K562 (cell line): ENCODE results near the gene AMPD1. TPM values are rescaled to one million over a fixed set of nuclear protein-coding genes. Genes with fewer than 3 reads are reported as not detected.

Experiments used
- ATAC-seq: fragments of 200-7000 bp; cut with Tn5 transposase; 3 replicates; pipeline ENCODE4 v1.9.1; 2020; ENCODE audit warnings: moderate library complexity
- BruUV-seq: library from RNA; stranded (reverse); fragments of 400-500 nt; replicated peaks from 2 replicates; lab custom pipeline; 2021; lab: Mats Ljungman, UMichigan
- CTCF ChIA-PET: fragments of 300-600 bp; formaldehyde crosslinking; extraction: SDS; loops from one replicate; lab custom pipeline; 2021; ENCODE audit warnings: low intra/inter-chr PET ratio; lab: Yijun Ruan, JAX
- POLR2A ChIA-PET: fragments of 300-600, 350-650 bp; sonication (Branson Sonifier 250); formaldehyde crosslinking; extraction: SDS; loops from one replicate; lab custom pipeline; 2021; ENCODE audit warnings: antibody characterized with exemption, inconsistent platforms; lab: Yijun Ruan, JAX
- DNase-seq, 4 experiments: peaks; one replicate each; pipeline versions ENCODE4 v3.0.0 to v3.0.0-alpha.2; 2011 to 2018; ENCODE audit warnings: low spot score in 3 of 4, mixed read lengths in 3 of 4; ENCODE audit errors: extremely low read depth in 1 of 4
- FAIRE-seq: peaks from 2 replicates; lab custom pipeline; 2011; peaks lifted over from hg19 to GRCh38; lab: Jason Lieb, UNC
- H2AFZ ChIP-seq: 2 replicates; pipeline ENCODE4 v1.6.0; 2011; ENCODE audit warnings: low read depth, low read length, control low read depth, inconsistent platforms
- H3K27ac ChIP-seq: fragments of 200-600 bp; 3 replicates; pipeline ENCODE4 v1.8.0; 2011; ENCODE audit warnings: low read depth, mild to moderate bottlenecking, control low read depth, inconsistent platforms, low read length, moderate library complexity, mixed read lengths; ENCODE audit errors: extremely low read depth
- H3K27me3 ChIP-seq, 2 experiments: fragments of 300-600 bp in 1 of 2; 2 replicates in 1 of 2; 3 replicates in 1 of 2; pipeline versions ENCODE4 v1.6.0 to v1.8.0; 2011; ENCODE audit warnings: inconsistent platforms in 2 of 2, low read length in 2 of 2, mild to moderate bottlenecking in 1 of 2, mixed read lengths in 1 of 2, moderate library complexity in 1 of 2; ENCODE audit not compliant: control insufficient read depth in 2 of 2, insufficient read depth in 2 of 2
- H3K36me3 ChIP-seq: fragments of 300-600 bp; 3 replicates; pipeline ENCODE4 v1.8.0; 2011; ENCODE audit warnings: mild to moderate bottlenecking, low read length, inconsistent platforms; ENCODE audit not compliant: control insufficient read depth, insufficient read depth
- H3K4me1 ChIP-seq, 2 experiments: fragments of 200-600 bp in 1 of 2; replicated peaks in 1 of 2; 2 replicates in 1 of 2; 3 replicates in 1 of 2; pipeline versions ENCODE4 v1.5.1 to v1.8.0; 2011; ENCODE audit warnings: inconsistent platforms in 2 of 2, low read length in 2 of 2, mild to moderate bottlenecking in 1 of 2, mixed read lengths in 1 of 2, moderate library complexity in 1 of 2; ENCODE audit not compliant: control insufficient read depth in 2 of 2, insufficient read depth in 2 of 2
- H3K4me2 ChIP-seq: 2 replicates; pipeline ENCODE4 v1.6.1; 2011; ENCODE audit warnings: low read length, control low read depth, inconsistent platforms, mixed read lengths; ENCODE audit not compliant: insufficient read depth
- H3K4me3 ChIP-seq: fragments of 200-600 bp; sonication (generic), shearing (Covaris generic); 2 replicates; pipeline ENCODE4 v1.5.1; 2016; ENCODE audit warnings: control low read depth, inconsistent platforms
- H3K79me2 ChIP-seq: fragments of 200-600 bp; 3 replicates; pipeline ENCODE4 v1.8.0; 2011; ENCODE audit warnings: low read length, inconsistent platforms; ENCODE audit not compliant: control insufficient read depth, insufficient read depth
- H3K9ac ChIP-seq, 2 experiments: 2 replicates each; pipeline versions ENCODE4 v1.6.0 to v1.6.1; 2011; ENCODE audit warnings: low read depth in 2 of 2, low read length in 2 of 2, control low read depth in 1 of 2, inconsistent platforms in 1 of 2, mild to moderate bottlenecking in 1 of 2, mixed read lengths in 1 of 2; ENCODE audit not compliant: insufficient read depth in 1 of 2
- H3K9me1 ChIP-seq: one replicate; pipeline ENCODE4 v1.6.0; 2011; ENCODE audit warnings: inconsistent platforms, mild to moderate bottlenecking, low read length, moderate library complexity; ENCODE audit not compliant: control insufficient read depth, insufficient read depth
- H3K9me3 ChIP-seq: replicated peaks from 2 replicates; pipeline ENCODE4 v1.5.1; 2011; ENCODE audit warnings: low read depth, low read length, inconsistent platforms; ENCODE audit not compliant: control insufficient read depth, insufficient read depth
- H4K20me1 ChIP-seq: replicated peaks from 2 replicates; pipeline ENCODE4 v1.6.1; 2011; ENCODE audit warnings: low read length, inconsistent platforms, mixed read lengths; ENCODE audit not compliant: control insufficient read depth, insufficient read depth
- CHD1 ChIP-seq: fragments of 200-600 bp; sonication (generic); IDR thresholded peaks from one replicate; pipeline ENCODE4 v1.6.1; 2012; ENCODE audit warnings: mild to moderate bottlenecking, moderate library complexity, low read length, inconsistent platforms
- E2F3 ChIP-seq: fragments of 250-450 bp; sonication (Bioruptor Pico); IDR thresholded peaks from 2 replicates; pipeline ENCODE4 v1.4.0; 2020; ENCODE audit warnings: mild to moderate bottlenecking
- HDAC8 ChIP-seq: fragments of 450-650 bp; IDR thresholded peaks from 2 replicates; pipeline ENCODE4 v1.6.1; 2016; ENCODE audit warnings: mild to moderate bottlenecking, missing genetic modification characterization, moderate library complexity, missing compliant biosample characterization
- MTA1 ChIP-seq: fragments of 450-650 bp; IDR thresholded peaks from 2 replicates; pipeline ENCODE4 v1.6.1; 2017; ENCODE audit warnings: borderline replicate concordance
- MTA2 ChIP-seq: fragments of 450-650 bp; IDR thresholded peaks from 2 replicates; pipeline ENCODE4 v1.6.1; 2016; ENCODE audit warnings: low read depth
- NCOA6 ChIP-seq: fragments of 450-650 bp; IDR thresholded peaks from 2 replicates; pipeline ENCODE4 v1.6.1; 2017; ENCODE audit warnings: mild to moderate bottlenecking
- PHF20 ChIP-seq: fragments of 450-650 bp; IDR thresholded peaks from 2 replicates; pipeline ENCODE4 v1.6.1; 2018; ENCODE audit not compliant: partially characterized antibody
- POLR2AphosphoS2 ChIP-seq: IDR thresholded peaks from 2 replicates; pipeline ENCODE4 v1.6.1; 2012; ENCODE audit warnings: low read length, improper control_type of control experiment
- TRIM28 ChIP-seq: fragments of 450-650 bp; IDR thresholded peaks from 2 replicates; pipeline ENCODE4 v1.6.1; 2017
- USF1 ChIP-seq: sonication (generic); formaldehyde crosslinking; IDR thresholded peaks from 2 replicates; pipeline ENCODE4 v1.9.0; 2022; ENCODE audit warnings: mild to moderate bottlenecking, missing genetic modification reagents
- ZNF146 ChIP-seq: IDR thresholded peaks from one replicate; pipeline ENCODE4 v1.6.1; 2018; ENCODE audit warnings: missing compliant biosample characterization; ENCODE audit not compliant: unreplicated experiment
- ZNF184 ChIP-seq: sonication (generic); formaldehyde crosslinking; IDR thresholded peaks from 2 replicates; pipeline ENCODE4 v1.5.0; 2020; ENCODE audit warnings: missing genetic modification reagents
- ZNF197 ChIP-seq: fragments of 200-800 bp; sonication (Bioruptor generic); IDR thresholded peaks from 2 replicates; pipeline ENCODE4 v1.6.1; 2016; ENCODE audit warnings: low read depth, missing genetic modification characterization, missing compliant biosample characterization
- ZNF586 ChIP-seq: fragments of 450-650 bp; formaldehyde crosslinking; conservative IDR thresholded peaks from 2 replicates; pipeline ENCODE4 v1.4.0; 2020; ENCODE audit warnings: mild to moderate bottlenecking, moderate library complexity
- ZNF639 ChIP-seq, 2 experiments: fragments of 200-800 bp in 1 of 2; sonication (Bioruptor generic) in 1 of 2; sonication (generic) in 1 of 2; formaldehyde crosslinking in 1 of 2; IDR thresholded peaks in 1 of 2; conservative IDR thresholded peaks in 1 of 2; 2 replicates each; pipeline versions ENCODE4 v1.5.0 to v1.6.1; 2016 to 2020; ENCODE audit warnings: missing compliant biosample characterization in 1 of 2, missing genetic modification characterization in 1 of 2, missing genetic modification reagents in 1 of 2
- WGBS: fragments of 100-300 bp; shearing (Covaris generic); methylation state at CpG from one replicate; pipeline ENCODE4 v1.1.6; 2016; ENCODE audit warnings: low coverage, mixed read lengths; ENCODE audit not compliant: insufficient coverage; ENCODE audit errors: missing lambda C conversion rate; 5-methylcytosine and 5-hydroxymethylcytosine counted together
- in situ Hi-C: fragments of 300-500 bp; cut with MboI; formaldehyde crosslinking; loops from 4 replicates; pipeline ENCODE4 v1.15.0; 2018; ENCODE audit warnings: inconsistent platforms, mixed read lengths
- intact Hi-C: fragments of 100-400 bp; cut with micrococcal nuclease; formaldehyde crosslinking; loops from 2 replicates; pipeline ENCODE4 v1.14.2; 2022
- polyA plus RNA-seq, 8 experiments: library from polyadenylated mRNA; depleted of rRNA in 4 of 8; stranded (reverse) in 5 of 8; unstranded in 3 of 8; fragments of >200 nt; fragmentation: Nextera tagmentation in 2 of 8; fragmentation: Illumina TruSeq in 1 of 8; extraction: Ambion mirVana in 2 of 8; extraction: Trizol in 1 of 8; gene quantifications; 2 replicates each; pipeline versions ENCODE4 v1.2.1 to v1.2.3, GENCODE V29; 2011 to 2014; ENCODE audit warnings: inconsistent platforms in 1 of 8, missing spikeins in 1 of 8
- total RNA-seq, 7 experiments: library from RNA; depleted of rRNA in 6 of 7; stranded (reverse); fragments of >200 nt in 6 of 7; fragmentation: Illumina TruSeq in 2 of 7; extraction: Trizol in 2 of 7; gene quantifications; 2 replicates each; pipeline versions ENCODE4 v1.2.1 to v1.2.3, GENCODE V29; 2011 to 2021; ENCODE audit warnings: low replicate concordance in 1 of 7

The AMPD1 gene
- total and polyA plus RNA-seq, 9 of the 15 experiments (the other 6 are each of a cell fraction or from before 2014, with no cell fraction given): 0.04 to 0.17 TPM; not detected in 7

- CTCF ChIA-PET: no interaction called here
- no peaks in the 10 kb centered on the region for H3K79me2 ChIP-seq
- H3K9ac ChIP-seq: no peak overlapping the region
- ATAC-seq (peak; percentile 28; the same call in 2 of the 3 replicates), DNase-seq (no peak), FAIRE-seq (no peak)
- 0 out of 2 replicates have a peak, but pooled peaks have one; percentile 19 for TF ChIP-seq POLR2AphosphoS2
- no peak for TF ChIP-seq MTA1
- no TSS peak for BruUV-seq
- H2AFZ ChIP-seq: no peak overlapping the region
- H3K27ac ChIP-seq: no peak overlapping the region
- H3K4me2 ChIP-seq: no peak overlapping the region
- POLR2A ChIA-PET: interaction anchor here (2.3 kb wide), 1 partner anchor 13 kb away, joined by 9 read pairs; no protein-coding TSS in a partner anchor
- H3K4me3 ChIP-seq: no peak overlapping the region
- H3K4me1 ChIP-seq: no peaks in the 10 kb centered on the region
- WGBS: 41% methylated on average over 5 of the region's 5 CpGs
- peaks cover 8 to 9% of the 10 kb centered on the region in 2 experiments for H3K27me3 ChIP-seq
- no peaks in the 10 kb centered on the region for H3K9me1 ChIP-seq
- intact Hi-C loops: no loop called here
- H3K36me3 ChIP-seq: peaks cover 19% of the 10 kb centered on the region
- H4K20me1 ChIP-seq: no peaks in the 10 kb centered on the region
- no peaks in the 10 kb centered on the region for H3K9me3 ChIP-seq
- in situ Hi-C loops: no loop called here
Observed at GRCh38 chr1:114702737-114703136, 7.4 kb upstream of the AMPD1 start.

GRCh38 chr1:114701931-114702330 is 6.6 kb upstream of the AMPD1 start:
- ATAC-seq (no peak), FAIRE-seq (no peak), DNase-seq (no peak)
- H3K4me1 ChIP-seq: no peaks in the 10 kb centered on the region
- H3K36me3 ChIP-seq: peaks cover 11% of the 10 kb centered on the region; the same call in 2 of the 3 replicates
- POLR2A ChIA-PET: no interaction called here
- no peaks in the 10 kb centered on the region for H4K20me1 ChIP-seq
- BruUV-seq: no TSS peak
- H3K4me2 ChIP-seq: no peak overlapping the region
- no peaks in the 10 kb centered on the region for H3K9me1 ChIP-seq
- 0% methylated on average over 2 of the region's 2 CpGs for WGBS
- H3K27ac ChIP-seq: no peak overlapping the region
- intact Hi-C loops: no loop called here
- H3K4me3 ChIP-seq: no peak overlapping the region
- no peak overlapping the region for H3K9ac ChIP-seq
- in situ Hi-C loops: no loop called here
- no peaks in the 10 kb centered on the region for H3K9me3 ChIP-seq
- H3K27me3 ChIP-seq: peaks cover 9 to 15% of the 10 kb centered on the region in 2 experiments
- H2AFZ ChIP-seq: no peak overlapping the region
- H3K79me2 ChIP-seq: no peaks in the 10 kb centered on the region
- CTCF ChIA-PET: no interaction called here
- no peak for TF ChIP-seq ZNF197 (CRISPR knock-in tag)
- TF ChIP-seq TRIM28: no peak
- TF ChIP-seq ZNF146 (CRISPR knock-in tag): no peak
- no peak for TF ChIP-seq ZNF184 (CRISPR knock-in tag)
- no peak for TF ChIP-seq ZNF586 (CRISPR knock-in tag)
- TF ChIP-seq NCOA6: no peak
- TF ChIP-seq HDAC8 (tag): no peak
- no peak for TF ChIP-seq MTA2
- TF ChIP-seq ZNF639 (CRISPR knock-in tag; conservative IDR thresholded peaks at IDR 0.05 in 1 of 2, IDR thresholded peaks at IDR 0.05 in 1 of 2): no peak
- TF ChIP-seq CHD1: no peak
- TF ChIP-seq E2F3 (CRISPR knock-in tag): no peak
- no peak for TF ChIP-seq PHF20
- no peak for TF ChIP-seq USF1 (CRISPR knock-in tag)
